Small intestine (tissue), 7 donors: ENCODE results near the gene DHRSX. TPM values are rescaled to one million over a fixed set of nuclear protein-coding genes. Genes with fewer than 3 reads are reported as not detected.

Experiments
- DNase-seq, 2 donors: peaks; one replicate each; pipeline versions ENCODE4 v3.0.0 to v3.0.0-alpha.2; 2013
- FAIRE-seq: peaks from 2 replicates; lab custom pipeline; 2012; peaks lifted over from hg19 to GRCh38; lab: Jason Lieb, UNC
- H3K27ac ChIP-seq, 3 donors: one replicate each; pipeline ENCODE4 v1.5.1; 2013; ENCODE audit warnings: low read length in 2 of 3, mild to moderate bottlenecking in 2 of 3, control low read depth in 1 of 3, inconsistent platforms in 1 of 3, low read depth in 1 of 3, moderate library complexity in 1 of 3
- H3K27me3 ChIP-seq, 3 donors: one replicate each; pipeline ENCODE4 v1.6.1; 2013; ENCODE audit warnings: low read length in 3 of 3, inconsistent platforms in 1 of 3; ENCODE audit not compliant: control insufficient read depth in 3 of 3, insufficient read depth in 3 of 3
- H3K36me3 ChIP-seq, 3 donors: one replicate each; pipeline ENCODE4 v1.6.1; 2013; ENCODE audit warnings: low read length in 3 of 3, inconsistent platforms in 1 of 3, low read depth in 1 of 3, mild to moderate bottlenecking in 1 of 3, moderate library complexity in 1 of 3; ENCODE audit not compliant: control insufficient read depth in 3 of 3, insufficient read depth in 2 of 3
- H3K4me1 ChIP-seq, 3 donors: one replicate each; pipeline ENCODE4 v1.6.1; 2013; ENCODE audit warnings: low read length in 2 of 3, inconsistent platforms in 1 of 3, low read depth in 1 of 3, mild to moderate bottlenecking in 1 of 3, moderate library complexity in 1 of 3; ENCODE audit not compliant: control insufficient read depth in 3 of 3, insufficient read depth in 2 of 3
- H3K4me3 ChIP-seq, 3 donors: one replicate each; pipeline ENCODE4 v1.5.1; 2013; ENCODE audit warnings: low read length in 3 of 3, control low read depth in 1 of 3, inconsistent platforms in 1 of 3, low read depth in 1 of 3, mild to moderate bottlenecking in 1 of 3, moderate library complexity in 1 of 3
- H3K9me3 ChIP-seq, 2 donors: one replicate each; pipeline ENCODE4 v1.6.1; 2013; ENCODE audit warnings: low read depth in 1 of 2, low read length in 1 of 2; ENCODE audit not compliant: control insufficient read depth in 2 of 2, insufficient read depth in 1 of 2
- WGBS, 3 donors: extraction: QIAGEN DNeasy Blood & Tissue Kit; methylation state at CpG; one replicate each; pipeline ENCODE4 v1.1.7; 2013; 5-methylcytosine and 5-hydroxymethylcytosine counted together
- polyA plus RNA-seq, 4 donors: library from polyadenylated mRNA; stranded (reverse) in 3 of 4; unstranded in 1 of 4; fragments of 200-250 nt in 3 of 4; fragments of 120-200 nt in 1 of 4; gene quantifications; one replicate each; pipeline versions ENCODE4 v1.2.1 to v1.2.3, GENCODE V29; 2013
- donor health status: healthy with polysubstance abuse.
- donor health status: control.
- donor health status: control.
- donor health status: Bipolar disorder and iron deficiency.
- donor health status: healthy.

DHRSX gene
- polyA plus RNA-seq, 4 donors = 7.2 to 25.2 (median 12.1) TPM

DNA sequence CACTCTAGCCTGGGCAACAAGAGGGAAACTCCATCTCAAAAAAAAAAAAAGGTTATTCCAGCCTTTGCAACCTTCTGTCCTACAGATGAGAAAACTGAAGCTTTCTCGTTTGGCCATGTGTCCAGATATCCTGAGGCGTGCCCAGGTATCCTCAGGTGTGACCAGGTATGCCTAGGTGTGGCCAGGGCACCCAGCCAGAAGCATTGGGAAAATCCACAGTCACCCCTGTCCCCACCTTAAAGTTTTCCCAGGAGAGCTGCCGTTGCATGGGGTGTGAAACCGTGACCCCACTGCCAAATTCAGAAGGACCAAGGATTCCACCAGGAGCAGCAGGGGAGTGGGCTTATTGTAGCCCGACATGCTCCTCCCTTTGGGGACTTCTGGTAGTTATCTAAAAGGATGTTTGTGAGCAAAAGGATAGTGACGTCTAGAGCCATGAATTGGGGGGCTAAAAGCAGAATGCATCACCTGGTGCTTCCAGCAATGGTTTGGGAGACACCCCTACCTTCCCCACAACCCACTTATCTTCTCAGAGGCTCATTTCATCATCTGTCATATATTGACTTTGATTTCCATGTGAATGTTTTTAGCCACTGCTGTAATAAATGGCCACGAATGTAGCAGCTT, 4.0 kb upstream of the DHRSX start:
- Histone ChIP-seq H3K36me3 (no peaks in the 10 kb centered on the region), H3K4me1 (peaks cover 0 to 7% (median 3%) of the 10 kb centered on the region in 3 donors), H3K27ac (no peak overlapping the region), H3K4me3 (no peak overlapping the region), H3K9me3 (no peaks in the 10 kb centered on the region), H3K27me3 (no peaks in the 10 kb centered on the region)
- 59 to 68% (median 66%) methylated on average over 7 of the region's 7 CpGs for WGBS, 3 donors
- no peak for FAIRE-seq
- no peak for DNase-seq

DNA sequence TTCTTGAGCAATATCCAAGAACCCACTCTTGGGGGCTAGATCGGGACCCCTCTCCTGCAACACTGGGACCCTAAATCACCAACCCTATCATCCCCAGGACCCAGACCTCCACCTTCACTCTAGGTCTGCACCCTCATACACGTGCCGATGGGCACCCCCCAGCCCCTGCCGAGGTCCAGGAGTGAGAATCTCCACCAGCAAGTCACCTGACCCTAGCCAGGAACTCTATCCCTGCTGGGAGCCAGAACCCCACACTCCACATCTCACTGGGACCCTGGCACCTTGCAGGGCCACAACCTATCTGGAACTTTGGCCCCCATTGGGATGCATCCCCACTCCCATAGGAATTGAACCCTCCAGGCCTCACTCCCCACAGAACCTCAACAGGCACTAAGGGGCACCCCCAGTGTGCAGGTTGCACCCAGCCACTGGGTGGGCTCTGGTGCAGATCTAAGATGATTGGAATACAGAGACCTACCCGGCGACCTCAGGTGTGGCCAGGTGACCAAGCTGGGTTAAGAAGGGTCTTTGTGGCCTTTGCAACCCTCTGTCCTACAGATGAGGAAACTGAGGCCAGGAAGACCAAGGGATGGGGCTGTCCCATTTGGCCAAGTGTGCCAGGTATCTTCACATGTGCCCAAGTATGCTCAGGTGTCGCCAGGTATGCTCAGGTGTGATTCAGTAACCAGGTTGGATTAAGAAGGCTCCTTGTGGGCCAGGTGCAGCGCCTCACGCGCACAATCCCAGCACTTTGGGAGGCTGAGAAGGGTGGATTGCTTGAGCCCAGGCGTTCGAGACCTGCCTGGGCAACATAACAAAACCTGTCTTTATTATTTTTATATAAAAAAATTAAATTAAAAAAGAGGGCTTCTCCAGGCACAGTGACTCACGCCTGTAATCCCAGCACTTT, 3.1 kb upstream of the DHRSX start:
- peaks cover 0 to 13% (median 6%) of the 10 kb centered on the region in 3 donors for H3K4me1 ChIP-seq
- no peaks in the 10 kb centered on the region for H3K9me3 ChIP-seq
- no peaks in the 10 kb centered on the region for H3K27me3 ChIP-seq
- DNase-seq (no peak), FAIRE-seq (no peak)
- WGBS, 3 donors = 83 to 89% (median 87%) methylated on average over 13 of the region's 13 CpGs
- no peak overlapping the region for H3K4me3 ChIP-seq
- H3K36me3 ChIP-seq = no peaks in the 10 kb centered on the region
- no peak overlapping the region for H3K27ac ChIP-seq

GRCh38 chrX:2502668-2503519, 2.1 kb upstream of the DHRSX start:
- H3K4me1 ChIP-seq = peaks cover 0 to 14% (median 9%) of the 10 kb centered on the region in 3 donors
- H3K9me3 ChIP-seq = no peaks in the 10 kb centered on the region
- peak overlapping the region in 1 of 3 donors; percentile 23 for H3K27ac ChIP-seq
- WGBS, 3 donors = 53 to 64% (median 58%) methylated on average over 19 of the region's 19 CpGs
- H3K4me3 ChIP-seq = no peak overlapping the region
- no peaks in the 10 kb centered on the region for H3K27me3 ChIP-seq
- FAIRE-seq (no peak), DNase-seq (peak in 1 of 2 donors; percentile 70)
- no peaks in the 10 kb centered on the region for H3K36me3 ChIP-seq

- FAIRE-seq (no peak), DNase-seq (no peak)
- Histone ChIP-seq H3K4me1 (peaks cover 0 to 18% (median 12%) of the 10 kb centered on the region in 3 donors), H3K9me3 (no peaks in the 10 kb centered on the region), H3K36me3 (no peaks in the 10 kb centered on the region), H3K27ac (peak overlapping the region in 1 of 3 donors; percentile 23), H3K27me3 (no peaks in the 10 kb centered on the region), H3K4me3 (no peak overlapping the region)
- WGBS, 3 donors = 73 to 79% (median 77%) methylated on average over 5 of the region's 5 CpGs
These were observed 1.4 kb upstream of the DHRSX start for GRCh38 chrX:2502120-2502667.

DNA sequence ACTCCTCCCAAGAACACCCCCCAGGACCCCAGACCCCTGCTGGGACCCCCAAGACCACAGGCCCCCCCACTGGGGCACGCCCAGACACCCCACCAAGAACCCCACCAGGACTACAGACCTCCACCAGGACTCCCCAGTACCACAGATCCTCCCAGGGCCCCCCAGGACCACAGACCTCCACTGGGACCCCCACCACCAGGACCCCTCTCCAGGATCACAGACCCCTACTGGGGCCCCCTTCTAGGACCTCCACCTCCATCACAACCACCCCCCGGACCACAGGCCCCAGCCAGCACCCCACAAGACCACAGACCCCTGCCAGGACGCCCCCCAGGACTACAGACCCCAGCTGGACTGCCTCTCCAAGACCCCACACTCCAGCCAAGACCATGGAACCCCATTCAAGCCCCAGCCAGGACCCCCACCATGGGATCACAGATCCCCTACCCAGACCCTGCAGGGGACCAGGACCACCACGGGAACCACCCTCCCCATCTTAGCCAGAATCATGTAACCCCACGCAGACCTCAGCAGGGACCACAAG, 855 bp upstream of the DHRSX start:
- no peaks in the 10 kb centered on the region for H3K27me3 ChIP-seq
- H3K36me3 ChIP-seq = peaks cover 0 to 3% (median 0%) of the 10 kb centered on the region in 3 donors
- no peak for FAIRE-seq
- H3K27ac ChIP-seq = peak overlapping the region in 1 of 3 donors; percentile 23
- peaks cover 0 to 22% (median 13%) of the 10 kb centered on the region in 3 donors for H3K4me1 ChIP-seq
- no peaks in the 10 kb centered on the region for H3K9me3 ChIP-seq
- WGBS, 3 donors = 86 to 93% (median 92%) methylated on average over 4 to 5 of the region's 5 CpGs
- peak overlapping the region in 1 of 3 donors; percentile 84 for H3K4me3 ChIP-seq
- no peak for DNase-seq

GRCh38 chrX:2500091-2500802, 529 bp downstream of the DHRSX start:
- WGBS, 3 donors = 1% methylated on average over 19 to 70 of the region's 70 CpGs
- no peak for FAIRE-seq
- peak; percentile 57 to 71 for DNase-seq

GRCh38 chrX:2499507-2499906, 1.3 kb downstream of the DHRSX start:
- no peaks in the 10 kb centered on the region for H3K9me3 ChIP-seq
- peak overlapping the region in 2 of 3 donors; percentile 84 to 98 for H3K4me3 ChIP-seq
- peak overlapping the region; percentile 82 to 99 (median 94) for H3K27ac ChIP-seq
- no peak for FAIRE-seq
- DNase-seq = no peak
- WGBS, 3 donors = 45 to 66% (median 48%) methylated on average over 8 of the region's 8 CpGs
- H3K27me3 ChIP-seq = no peaks in the 10 kb centered on the region
- peaks cover 0 to 22% (median 13%) of the 10 kb centered on the region in 3 donors for H3K4me1 ChIP-seq
- H3K36me3 ChIP-seq = peaks cover 0 to 13% (median 3%) of the 10 kb centered on the region in 3 donors

More at GRCh38 chrX:2500091-2500802, 529 bp downstream of the DHRSX start:
- Histone ChIP-seq H3K27ac (peak overlapping the region; percentile 94 to 99 (median 97)), H3K36me3 (peaks cover 0 to 13% (median 3%) of the 10 kb centered on the region in 3 donors), H3K27me3 (no peaks in the 10 kb centered on the region), H3K4me3 (peak overlapping the region; percentile 84 to 98 (median 98)), H3K4me1 (peaks cover 0 to 22% (median 13%) of the 10 kb centered on the region in 3 donors), H3K9me3 (no peaks in the 10 kb centered on the region)
